Measurements from ENCODE around the gene RARS2.

DNA sequence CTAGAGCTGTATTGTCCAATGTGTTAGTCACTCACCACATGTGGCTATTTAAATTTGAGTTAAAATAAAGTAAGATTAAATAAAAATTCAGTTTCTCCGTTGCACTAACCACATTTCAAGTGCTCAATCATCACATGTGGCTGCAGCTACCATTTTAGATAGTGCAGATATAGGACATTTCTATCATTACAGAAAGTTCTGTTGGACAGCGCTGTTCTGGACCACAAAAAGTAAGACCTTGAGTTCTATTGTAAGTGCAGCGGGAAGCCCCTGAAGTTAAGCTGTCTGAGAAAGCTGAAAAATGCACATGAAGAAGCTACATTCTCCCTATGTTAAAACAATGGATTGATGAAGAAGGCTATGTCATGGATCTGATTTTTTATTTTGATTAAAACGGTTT, 1.2 kb upstream of the RARS2 start:
- TF ChIP-seq, protein P1, sequence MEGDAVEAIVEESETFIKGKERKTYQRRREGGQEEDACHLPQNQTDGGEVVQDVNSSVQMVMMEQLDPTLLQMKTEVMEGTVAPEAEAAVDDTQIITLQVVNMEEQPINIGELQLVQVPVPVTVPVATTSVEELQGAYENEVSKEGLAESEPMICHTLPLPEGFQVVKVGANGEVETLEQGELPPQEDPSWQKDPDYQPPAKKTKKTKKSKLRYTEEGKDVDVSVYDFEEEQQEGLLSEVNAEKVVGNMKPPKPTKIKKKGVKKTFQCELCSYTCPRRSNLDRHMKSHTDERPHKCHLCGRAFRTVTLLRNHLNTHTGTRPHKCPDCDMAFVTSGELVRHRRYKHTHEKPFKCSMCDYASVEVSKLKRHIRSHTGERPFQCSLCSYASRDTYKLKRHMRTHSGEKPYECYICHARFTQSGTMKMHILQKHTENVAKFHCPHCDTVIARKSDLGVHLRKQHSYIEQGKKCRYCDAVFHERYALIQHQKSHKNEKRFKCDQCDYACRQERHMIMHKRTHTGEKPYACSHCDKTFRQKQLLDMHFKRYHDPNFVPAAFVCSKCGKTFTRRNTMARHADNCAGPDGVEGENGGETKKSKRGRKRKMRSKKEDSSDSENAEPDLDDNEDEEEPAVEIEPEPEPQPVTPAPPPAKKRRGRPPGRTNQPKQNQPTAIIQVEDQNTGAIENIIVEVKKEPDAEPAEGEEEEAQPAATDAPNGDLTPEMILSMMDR (conservative IDR thresholded peaks at IDR 0.05; ENCODE audit: low read length), result no peak
- no peak for TF ChIP-seq EZH2phosphoT487 (IDR thresholded peaks at IDR 0.05; ENCODE audit: borderline replicate concordance)
